IMR-90 (cell line): ENCODE measurements around the gene PSMD2. TPM values are rescaled to one million over a fixed set of nuclear protein-coding genes. Genes with fewer than 3 reads are reported as not detected.

Experiments
- ATAC-seq: fragments of 200-7000 bp; cut with Tn5 transposase; 2 replicates; pipeline ENCODE4 v1.9.1; 2020; ENCODE audit warnings: low read depth, mild to moderate bottlenecking, moderate library complexity
- BruUV-seq: library from RNA; stranded (reverse); fragments of 400-500 nt; replicated peaks from 2 replicates; lab custom pipeline; 2021; lab: Mats Ljungman, UMichigan
- CTCF ChIA-PET: fragments of 300-600 bp; formaldehyde crosslinking; extraction: SDS; loops from one replicate; lab custom pipeline; 2021; ENCODE audit warnings: antibody characterized with exemption; lab: Yijun Ruan, JAX
- POLR2A ChIA-PET: fragments of 300-600 bp; sonication (Branson Sonifier 250); formaldehyde crosslinking; loops from one replicate; lab custom pipeline; 2022; ENCODE audit warnings: antibody characterized with exemption; ENCODE audit not compliant: unreplicated experiment; lab: Charles Lee
- DNase-seq: peaks from one replicate; pipeline ENCODE4 v3.0.0; 2013
- H2AFZ ChIP-seq: replicated peaks from 2 replicates; pipeline ENCODE3; 2013; ENCODE audit warnings: low read length, mild to moderate bottlenecking; ENCODE audit not compliant: poor library complexity
- H2AK5ac ChIP-seq: 2 replicates; pipeline ENCODE4 v1.6.1; 2013; ENCODE audit warnings: low read depth, low read length, inconsistent platforms
- H2AK9ac ChIP-seq: replicated peaks from 2 replicates; pipeline ENCODE3; 2013; ENCODE audit warnings: mild to moderate bottlenecking, low read depth, low read length, moderate library complexity; ENCODE audit not compliant: poor library complexity
- H2BK120ac ChIP-seq: 2 replicates; pipeline ENCODE4 v1.6.1; 2013; ENCODE audit warnings: low read depth, low read length, inconsistent platforms
- H2BK15ac ChIP-seq: 3 replicates; pipeline ENCODE4 v1.6.1; 2013; ENCODE audit warnings: low read depth, low read length, inconsistent platforms
- H2BK20ac ChIP-seq: 2 replicates; pipeline ENCODE4 v1.6.1; 2013; ENCODE audit warnings: low read depth, mild to moderate bottlenecking, inconsistent platforms, low read length, moderate library complexity
- H2BK5ac ChIP-seq: 2 replicates; pipeline ENCODE4 v1.6.1; 2013; ENCODE audit warnings: mild to moderate bottlenecking, low read depth, low read length, inconsistent platforms; ENCODE audit not compliant: poor library complexity, severe bottlenecking
- H3K14ac ChIP-seq: replicated peaks from 2 replicates; pipeline ENCODE4 v1.6.1; 2013; ENCODE audit warnings: low read depth, low read length, inconsistent platforms
- H3K18ac ChIP-seq: 2 replicates; pipeline ENCODE4 v1.6.1; 2013; ENCODE audit warnings: low read depth, low read length, control low read depth
- H3K23ac ChIP-seq: 2 replicates; pipeline ENCODE4 v1.6.1; 2013; ENCODE audit warnings: low read depth, low read length, inconsistent platforms
- H3K27ac ChIP-seq: 2 replicates; pipeline ENCODE4 v1.5.1; 2013; ENCODE audit warnings: mild to moderate bottlenecking, control low read depth, low read length; ENCODE audit not compliant: insufficient read depth
- H3K27me3 ChIP-seq: 2 replicates; pipeline ENCODE4 v1.6.1; 2013; ENCODE audit warnings: low read length; ENCODE audit not compliant: control insufficient read depth, insufficient read depth
- H3K36me3 ChIP-seq: 2 replicates; pipeline ENCODE4 v1.6.1; 2013; ENCODE audit warnings: low read length, mixed read lengths; ENCODE audit not compliant: control insufficient read depth, insufficient read depth
- H3K4ac ChIP-seq: 2 replicates; pipeline ENCODE4 v1.6.1; 2013; ENCODE audit warnings: low read depth, low read length, inconsistent platforms
- H3K4me1 ChIP-seq: 2 replicates; pipeline ENCODE4 v1.6.1; 2013; ENCODE audit warnings: low read length, mixed read lengths; ENCODE audit not compliant: control insufficient read depth, insufficient read depth
- H3K4me2 ChIP-seq: 2 replicates; pipeline ENCODE4 v1.6.1; 2013; ENCODE audit warnings: low read depth, mild to moderate bottlenecking, control low read depth, low read length, moderate library complexity
- H3K4me3 ChIP-seq: 2 replicates; pipeline ENCODE4 v1.5.1; 2013; ENCODE audit warnings: low read depth, mild to moderate bottlenecking, control low read depth, low read length, moderate library complexity; ENCODE audit not compliant: insufficient read depth
- H3K56ac ChIP-seq: 2 replicates; pipeline ENCODE4 v1.6.1; 2013; ENCODE audit warnings: low read length, inconsistent platforms; ENCODE audit not compliant: insufficient read depth; ENCODE audit errors: extremely low read depth
- H3K79me1 ChIP-seq, 2 experiments: 2 replicates each; pipeline ENCODE4 v1.6.1; 2013; ENCODE audit warnings: low read length in 2 of 2, inconsistent platforms in 1 of 2, low read depth in 1 of 2
- H3K9ac ChIP-seq: 2 replicates; pipeline ENCODE4 v1.6.1; 2013; ENCODE audit warnings: low read depth, low read length, control low read depth
- H3K9me1 ChIP-seq: 2 replicates; pipeline ENCODE4 v1.6.1; 2013; ENCODE audit warnings: low read length, inconsistent platforms; ENCODE audit not compliant: insufficient read depth
- H3K9me3 ChIP-seq: 2 replicates; pipeline ENCODE4 v1.6.1; 2013; ENCODE audit warnings: low read length; ENCODE audit not compliant: control insufficient read depth, insufficient read depth
- H4K20me1 ChIP-seq: 2 replicates; pipeline ENCODE4 v1.6.1; 2013; ENCODE audit warnings: low read length, inconsistent platforms; ENCODE audit not compliant: insufficient read depth
- H4K5ac ChIP-seq: 2 replicates; pipeline ENCODE4 v1.6.1; 2013; ENCODE audit warnings: mild to moderate bottlenecking, low read depth, low read length, control low read depth
- H4K8ac ChIP-seq, 2 experiments: 2 replicates each; pipeline ENCODE4 v1.6.1; 2013; ENCODE audit warnings: low read depth in 2 of 2, low read length in 2 of 2, control low read depth in 1 of 2, inconsistent platforms in 1 of 2
- H4K91ac ChIP-seq: 2 replicates; pipeline ENCODE4 v1.6.1; 2013; ENCODE audit warnings: low read depth, low read length, inconsistent platforms; ENCODE audit not compliant: insufficient read depth
- CEBPB ChIP-seq: IDR thresholded peaks from 2 replicates; pipeline ENCODE4 v1.6.1; 2012; ENCODE audit warnings: low read depth, low read length, improper control_type of control experiment
- CHD1 ChIP-seq: IDR thresholded peaks from 2 replicates; pipeline ENCODE4 v1.6.1; 2012; ENCODE audit warnings: low read depth, low read length, improper control_type of control experiment
- MAFK ChIP-seq: IDR thresholded peaks from 2 replicates; pipeline ENCODE4 v1.6.1; 2012; ENCODE audit warnings: low read depth, low read length, improper control_type of control experiment
- MAZ ChIP-seq: IDR thresholded peaks from 2 replicates; pipeline ENCODE4 v1.6.1; 2012; ENCODE audit warnings: low read depth, mild to moderate bottlenecking, low read length, improper control_type of control experiment, moderate library complexity, borderline replicate concordance
- MXI1 ChIP-seq: IDR thresholded peaks from 2 replicates; pipeline ENCODE4 v1.6.1; 2012; ENCODE audit warnings: low read depth, mild to moderate bottlenecking, low read length, moderate library complexity, borderline replicate concordance
- NFE2L2 ChIP-seq: fragments of 150-350 bp; IDR thresholded peaks from 2 replicates; pipeline ENCODE4 v1.6.1; 2016; ENCODE audit warnings: low read depth, mild to moderate bottlenecking, low read length
- RAD21 ChIP-seq: IDR thresholded peaks from 2 replicates; pipeline ENCODE4 v1.6.1; 2012; ENCODE audit warnings: low read length, improper control_type of control experiment
- RCOR1 ChIP-seq: IDR thresholded peaks from 2 replicates; pipeline ENCODE4 v1.6.1; 2012; ENCODE audit warnings: mild to moderate bottlenecking, low read length, improper control_type of control experiment; ENCODE audit not compliant: insufficient replicate concordance
- RFX5 ChIP-seq: IDR thresholded peaks from 2 replicates; pipeline ENCODE4 v1.8.0; 2012; ENCODE audit warnings: low read depth, mild to moderate bottlenecking, low read length, moderate library complexity
- SMC3 ChIP-seq: fragments of 150-350 bp; IDR thresholded peaks from 2 replicates; pipeline ENCODE4 v1.6.1; 2016; ENCODE audit warnings: low read depth, mild to moderate bottlenecking, antibody characterized with exemption, low read length, moderate library complexity
- WGBS, 2 experiments: methylation state at CpG; one replicate each; pipeline versions ENCODE4 v1.1.5 to v1.1.7; 2013; ENCODE audit warnings: missing lambda C conversion rate in 2 of 2; ENCODE audit not compliant: insufficient read length in 1 of 2; ENCODE audit errors: extremely low coverage in 2 of 2; 5-methylcytosine and 5-hydroxymethylcytosine counted together
- dilution Hi-C: fragments of 300-500 bp; cut with HindIII; formaldehyde crosslinking; loops from one replicate; pipeline ENCODE4 v1.14.3; 2018; ENCODE audit warnings: low sequenced_read_pairs; ENCODE audit not compliant: unreplicated experiment
- in situ Hi-C: fragments of 300-500 bp; cut with MboI; formaldehyde crosslinking; loops from 3 replicates; pipeline ENCODE4 v1.14.3; 2019; ENCODE audit warnings: low sequenced_read_pairs, inconsistent platforms, mixed read lengths
- intact Hi-C: fragments of 100-400 bp; cut with micrococcal nuclease; formaldehyde crosslinking; loops from 2 replicates; pipeline ENCODE4 v1.10.0; 2022
- polyA plus RNA-seq, 3 experiments: library from polyadenylated mRNA; depleted of rRNA; stranded (reverse); fragments of >200 nt; gene quantifications; 2 replicates each; pipeline ENCODE4 v1.2.3, GENCODE V29; 2012; ENCODE audit warnings: low replicate concordance in 1 of 3
- total RNA-seq: library from RNA; depleted of rRNA; stranded (reverse); fragments of >200 nt; gene quantifications from 2 replicates; pipeline ENCODE4 v1.2.3, GENCODE V29; 2012
- TF ChIP-seq, protein P1 (sequence below): fragments of 150-350 bp; IDR thresholded peaks from 2 replicates; pipeline ENCODE4 v1.6.1; 2017; ENCODE audit warnings: mild to moderate bottlenecking, antibody characterized with exemption, low read length, low read depth

Gene PSMD2
- total and polyA plus RNA-seq, 2 of the 4 experiments (the other 2 are of a cell fraction): 514 to 872 TPM

DNA sequence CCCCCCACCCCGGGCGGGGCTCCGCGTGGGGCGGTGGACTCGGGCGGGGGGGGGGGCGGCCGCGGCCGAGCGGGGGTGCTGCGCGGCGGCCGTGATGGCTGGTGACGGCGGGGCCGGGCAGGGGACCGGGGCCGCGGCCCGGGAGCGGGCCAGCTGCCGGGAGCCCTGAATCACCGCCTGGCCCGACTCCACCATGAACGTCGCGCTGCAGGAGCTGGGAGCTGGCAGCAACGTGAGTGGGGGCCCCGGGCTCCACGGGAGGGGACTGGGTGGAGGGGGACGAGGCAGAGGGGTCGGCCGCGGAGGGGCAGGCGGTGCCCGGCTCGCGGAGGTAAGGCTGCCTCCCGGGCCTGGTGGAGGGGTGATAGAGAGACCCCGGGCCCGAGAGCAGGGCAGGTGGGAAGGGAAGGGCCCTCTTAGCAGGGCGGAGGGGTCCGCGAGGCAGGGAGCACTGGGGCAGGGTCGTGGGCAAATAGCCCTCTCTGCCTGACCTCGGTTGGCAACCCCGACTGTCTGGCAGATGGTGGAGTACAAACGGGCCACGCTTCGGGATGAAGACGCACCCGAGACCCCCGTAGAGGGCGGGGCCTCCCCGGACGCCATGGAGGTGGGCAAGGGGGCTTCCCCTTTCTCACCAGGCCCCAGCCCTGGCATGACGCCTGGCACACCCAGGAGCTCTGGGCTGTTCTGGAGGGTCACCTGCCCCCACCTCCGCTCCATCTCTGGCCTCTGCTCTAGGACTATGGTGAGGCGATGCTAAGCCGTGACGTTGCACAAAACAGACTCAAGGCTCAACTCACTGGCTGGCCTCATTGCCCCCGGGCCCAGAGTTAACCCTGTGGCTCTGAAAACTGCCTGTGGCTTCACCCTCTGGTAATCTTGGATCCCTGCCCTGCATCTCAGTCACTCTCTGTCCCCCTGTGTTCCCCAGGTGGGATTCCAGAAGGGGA lies 22.8 kb upstream of the PSMD2 start, which contains the start of gene ECE2:
ECE2 (plus strand) TSS at position 62 of the 950 bp plus-strand sequence; CDS start at position 194, 132 bp downstream.
- Histone ChIP-seq H3K9me1 (peaks cover 3% of the 10 kb centered on the region; the same call in 1 of the 2 replicates), H3K18ac (no peak within 1 kb of the TSS), H2BK120ac (no peak within 1 kb of the TSS), H3K9ac (no peak within 1 kb of the TSS), H4K8ac (no peak within 1 kb of the TSS), H3K9me3 (no peaks in the 10 kb centered on the region), H3K79me1 (no peaks in the 10 kb centered on the region), H2BK15ac (no peak within 1 kb of the TSS), H3K27me3 (peaks cover 57% of the 10 kb centered on the region), H3K56ac (no peak within 1 kb of the TSS; the same call in 1 of the 2 replicates), H3K14ac (no peak within 1 kb of the TSS), H2AK5ac (no peak within 1 kb of the TSS; the same call in 1 of the 2 replicates), H3K36me3 (no peaks in the 10 kb centered on the region), H3K27ac (no peak within 1 kb of the TSS), H2BK5ac (no peak within 1 kb of the TSS), H4K91ac (no peak within 1 kb of the TSS), H3K4me2 (no peak within 1 kb of the TSS; the same call in 1 of the 2 replicates), H4K5ac (no peak within 1 kb of the TSS), H2AFZ (peak within 1 kb of the TSS; percentile 70), H4K20me1 (no peaks in the 10 kb centered on the region), H2AK9ac (no peak within 1 kb of the TSS), H3K4ac (no peak within 1 kb of the TSS), H3K4me1 (no peaks in the 10 kb centered on the region), H2BK20ac (no peak within 1 kb of the TSS), H3K23ac (peak within 1 kb of the TSS; percentile 82), H3K4me3 (no peak within 1 kb of the TSS)
- ChIA-PET POLR2A (no interaction called here), CTCF (no interaction called here)
- no peak for TF ChIP-seq CEBPB
- TF ChIP-seq SMC3: no peak
- TF ChIP-seq RFX5: no peak
- no peak for TF ChIP-seq RAD21
- TF ChIP-seq NFE2L2: no peak
- TF ChIP-seq, protein P1, sequence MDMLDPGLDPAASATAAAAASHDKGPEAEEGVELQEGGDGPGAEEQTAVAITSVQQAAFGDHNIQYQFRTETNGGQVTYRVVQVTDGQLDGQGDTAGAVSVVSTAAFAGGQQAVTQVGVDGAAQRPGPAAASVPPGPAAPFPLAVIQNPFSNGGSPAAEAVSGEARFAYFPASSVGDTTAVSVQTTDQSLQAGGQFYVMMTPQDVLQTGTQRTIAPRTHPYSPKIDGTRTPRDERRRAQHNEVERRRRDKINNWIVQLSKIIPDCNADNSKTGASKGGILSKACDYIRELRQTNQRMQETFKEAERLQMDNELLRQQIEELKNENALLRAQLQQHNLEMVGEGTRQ: no peak
- TF ChIP-seq MAFK: no peak
- no peak for TF ChIP-seq CHD1
- no peak for TF ChIP-seq MXI1
- TF ChIP-seq RCOR1: no peak
- no peak for TF ChIP-seq MAZ
- dilution Hi-C loops: no loop called here
- WGBS, 2 experiments: 28% methylated on average over 20 of the region's 65 CpGs; no CpG with 5 or more reads in 1 of the 2 experiments
- DNase-seq: no peak
- ATAC-seq: peak; percentile 81
- intact Hi-C loops: no loop called here
- in situ Hi-C loops: no loop called here
- BruUV-seq: no TSS peak
